HepG2 (cell line): Measurements from ENCODE around the gene DBN1. TPM values are rescaled to one million over a fixed set of nuclear protein-coding genes. Genes with fewer than 3 reads are reported as not detected.

Experiments used
- CENPX ChIP-seq: sonication (generic); formaldehyde crosslinking; IDR thresholded peaks from 2 replicates; pipeline ENCODE4 v1.9.0; 2021; ENCODE audit warnings: mild to moderate bottlenecking, missing genetic modification reagents, moderate library complexity
- ETV5 ChIP-seq: IDR thresholded peaks from 2 replicates; pipeline ENCODE4 v1.6.1; 2018; ENCODE audit warnings: missing biosample characterization, missing genetic modification reagents, inconsistent platforms, borderline replicate concordance
- HOXA7 ChIP-seq: sonication (generic); formaldehyde crosslinking; IDR thresholded peaks from 2 replicates; pipeline ENCODE4 v1.8.1; 2022; ENCODE audit warnings: mild to moderate bottlenecking, missing genetic modification reagents, moderate library complexity
- HOXD1 ChIP-seq: sonication (generic); formaldehyde crosslinking; IDR thresholded peaks from 2 replicates; pipeline ENCODE4 v1.5.0; 2020; ENCODE audit warnings: missing genetic modification reagents
- IRX3 ChIP-seq: sonication (generic); formaldehyde crosslinking; IDR thresholded peaks from 2 replicates; pipeline ENCODE4 v1.8.1; 2023; ENCODE audit warnings: mild to moderate bottlenecking, low read depth, missing genetic modification reagents, borderline replicate concordance
- JUNB ChIP-seq: sonication (generic); formaldehyde crosslinking; IDR thresholded peaks from 2 replicates; pipeline ENCODE4 v1.8.0; 2022; ENCODE audit warnings: missing genetic modification reagents, mild to moderate bottlenecking, borderline replicate concordance
- MIXL1 ChIP-seq: IDR thresholded peaks from 2 replicates; pipeline ENCODE4 v1.6.1; 2016
- MLX ChIP-seq: IDR thresholded peaks from 2 replicates; pipeline ENCODE4 v1.6.1; 2016
- NCOA2 ChIP-seq: sonication (generic); formaldehyde crosslinking; IDR thresholded peaks from 2 replicates; pipeline ENCODE4 v1.8.0; 2022; ENCODE audit warnings: inconsistent platforms
- NONO ChIP-seq, 2 experiments: fragments of 450-650 bp in 1 of 2; sonication (generic) in 1 of 2; formaldehyde crosslinking in 1 of 2; IDR thresholded peaks in 1 of 2; conservative IDR thresholded peaks in 1 of 2; 2 replicates each; pipeline versions ENCODE4 v1.6.1 to v1.8.0; 2017 to 2022; ENCODE audit warnings: mild to moderate bottlenecking in 1 of 2, missing genetic modification reagents in 1 of 2, moderate library complexity in 1 of 2
- PLSCR1 ChIP-seq: sonication (generic); formaldehyde crosslinking; IDR thresholded peaks from 2 replicates; pipeline ENCODE4 v1.5.0; 2020; ENCODE audit warnings: missing genetic modification reagents, mild to moderate bottlenecking, borderline replicate concordance
- POLR2AphosphoS5 ChIP-seq: IDR thresholded peaks from 2 replicates; pipeline ENCODE4 v1.6.1; 2012; ENCODE audit warnings: low read depth, low read length
- TAF1 ChIP-seq: sonication (generic); formaldehyde crosslinking; IDR thresholded peaks from 2 replicates; pipeline ENCODE4 v1.4.0; 2020; ENCODE audit warnings: missing genetic modification reagents
- ZBTB26 ChIP-seq: IDR thresholded peaks from 2 replicates; pipeline ENCODE4 v1.6.1; 2016; ENCODE audit warnings: missing compliant biosample characterization, missing genetic modification reagents, borderline replicate concordance
- ZMYM2 ChIP-seq: sonication (generic); formaldehyde crosslinking; IDR thresholded peaks from 2 replicates; pipeline ENCODE4 v1.8.0; 2022; ENCODE audit warnings: mild to moderate bottlenecking, missing genetic modification reagents
- ZNF235 ChIP-seq: sonication (generic); formaldehyde crosslinking; IDR thresholded peaks from 2 replicates; pipeline ENCODE4 v1.8.1; 2023; ENCODE audit warnings: mild to moderate bottlenecking, missing genetic modification reagents, borderline replicate concordance
- ZNF407 ChIP-seq: sonication (generic); formaldehyde crosslinking; IDR thresholded peaks from one replicate; pipeline ENCODE4 v1.5.1; 2020; ENCODE audit warnings: mild to moderate bottlenecking, missing genetic modification reagents; ENCODE audit errors: not compliant biosample characterization
- ZNF629 ChIP-seq: sonication (generic); formaldehyde crosslinking; conservative IDR thresholded peaks from 2 replicates; pipeline ENCODE4 v1.5.0; 2020; ENCODE audit warnings: missing genetic modification reagents
- polyA plus RNA-seq, 8 experiments: library from polyadenylated mRNA; depleted of rRNA in 3 of 8; stranded (reverse) in 7 of 8; unstranded in 1 of 8; fragments of >200 nt; fragmentation: Illumina TruSeq in 4 of 8; extraction: Trizol in 4 of 8; gene quantifications; 2 replicates each; pipeline versions ENCODE4 v1.2.1 to v1.2.3, GENCODE V29; 2011 to 2016; ENCODE audit warnings: low read depth in 4 of 8, missing spikeins in 1 of 8, mixed read lengths in 1 of 8; ENCODE audit not compliant: insufficient read depth in 1 of 8
- total RNA-seq, 5 experiments: library from RNA; depleted of rRNA; stranded (reverse); fragments of >200 nt; fragmentation: Illumina TruSeq; extraction: Trizol; gene quantifications; 2 replicates each; pipeline ENCODE4 v1.2.3, GENCODE V29; 2016; ENCODE audit warnings: low read depth in 1 of 5

DBN1 gene
- total and polyA plus RNA-seq, 2 of the 13 experiments (the other 11 are each of a cell fraction or from before 2014, with no cell fraction given), result 27.0 to 37.3 TPM

- TF ChIP-seq IRX3 (CRISPR knock-in tag), result no peak
- TF ChIP-seq POLR2AphosphoS5, result peak; percentile 66
- TF ChIP-seq ZNF407 (CRISPR knock-in tag), result no peak
- TF ChIP-seq HOXD1 (CRISPR knock-in tag), result 0 out of 2 replicates have a peak, but pooled peaks have one; percentile 54
- TF ChIP-seq ZNF629 (CRISPR knock-in tag), result peak; percentile 100
- peak; percentile 62; the same call in 1 of the 2 replicates for TF ChIP-seq TAF1 (CRISPR knock-in tag)
- 0 out of 2 replicates have a peak, but pooled peaks have one; percentile 13 for TF ChIP-seq MIXL1 (CRISPR knock-in tag)
- TF ChIP-seq ETV5 (CRISPR knock-in tag), result peak; percentile 92
- TF ChIP-seq JUNB (CRISPR knock-in tag), result no peak
- peak; percentile 75; the same call in 1 of the 2 replicates for TF ChIP-seq ZBTB26
- TF ChIP-seq MLX (CRISPR knock-in tag), result 0 out of 2 replicates have a peak, but pooled peaks have one; percentile 8
- TF ChIP-seq NCOA2 (CRISPR knock-in tag), result 0 out of 2 replicates have a peak, but pooled peaks have one; percentile 22
- peak; percentile 97 for TF ChIP-seq ZMYM2 (CRISPR knock-in tag)
- TF ChIP-seq PLSCR1, result no peak
- TF ChIP-seq CENPX (CRISPR knock-in tag), result no peak
- TF ChIP-seq HOXA7, result no peak
- TF ChIP-seq ZNF235 (CRISPR knock-in tag), result no peak
- no peak for TF ChIP-seq NONO (IDR thresholded peaks at IDR 0.05)
- TF ChIP-seq NONO (CRISPR knock-in tag; conservative IDR thresholded peaks at IDR 0.05), result 0 out of 2 replicates have a peak, but pooled peaks have one; percentile 42
Measured at GRCh38 chr5:177425801-177426565, 47.5 kb downstream of the DBN1 start (continued).
